ENCODE measurements around the gene CNTN5.

- TF ChIP-seq REST (IDR thresholded peaks at IDR 0.05; ENCODE audit: low read depth, low read length) (no peak), SP1 (IDR thresholded peaks at IDR 0.05; ENCODE audit: low read depth, low read length) (no peak), HDAC2 (IDR thresholded peaks at IDR 0.05) (no peak), E2F8 (IDR thresholded peaks at IDR 0.05; ENCODE audit: low read depth, partially characterized antibody) (no peak), CBX5 (IDR thresholded peaks at IDR 0.05; ENCODE audit: low read depth) (no peak), TAF1 (IDR thresholded peaks at IDR 0.05; ENCODE audit: borderline replicate concordance, low read depth, low read length) (no peak), CREM (IDR thresholded peaks at IDR 0.05; ENCODE audit: low read depth) (no peak), CTCF (IDR thresholded peaks at IDR 0.05 in 2 of 3, conservative IDR thresholded peaks at IDR 0.05 in 1 of 3; ENCODE audit: control insufficient read depth in 2 of 3, extremely low read depth in 1 of 3, insufficient read depth in 1 of 3, low read depth in 3 of 3, low read length in 3 of 3) (no peak)
These were observed 1375.5 kb downstream of the CNTN5 start for GRCh38 chr11:100396266-100396665.
